ENCODE results near the gene RGS6.

The RGS6 gene

DNA sequence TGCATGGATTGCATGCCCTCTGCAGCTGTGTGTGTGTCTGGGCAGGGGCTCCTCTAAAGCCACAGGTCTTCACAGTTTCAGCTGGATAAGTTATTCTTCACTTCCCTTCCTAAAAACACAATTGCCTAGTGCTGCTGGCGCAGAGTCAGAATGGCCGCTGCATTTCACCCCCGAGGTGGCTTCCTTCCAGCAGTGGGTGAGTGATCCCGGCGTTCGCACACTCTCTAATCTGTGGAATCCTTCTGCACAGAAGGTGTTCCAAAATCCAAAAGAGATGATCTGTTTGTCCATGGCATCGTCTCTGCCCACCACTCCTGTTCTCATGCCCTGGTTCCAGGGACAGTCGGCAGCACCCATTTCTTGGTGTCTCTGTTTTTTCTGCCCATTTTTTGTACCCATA is 620.9 kb downstream of the RGS6 start:
- no peak for DNase-seq (ENCODE audit: low read depth in 2 of 2)

DNA sequence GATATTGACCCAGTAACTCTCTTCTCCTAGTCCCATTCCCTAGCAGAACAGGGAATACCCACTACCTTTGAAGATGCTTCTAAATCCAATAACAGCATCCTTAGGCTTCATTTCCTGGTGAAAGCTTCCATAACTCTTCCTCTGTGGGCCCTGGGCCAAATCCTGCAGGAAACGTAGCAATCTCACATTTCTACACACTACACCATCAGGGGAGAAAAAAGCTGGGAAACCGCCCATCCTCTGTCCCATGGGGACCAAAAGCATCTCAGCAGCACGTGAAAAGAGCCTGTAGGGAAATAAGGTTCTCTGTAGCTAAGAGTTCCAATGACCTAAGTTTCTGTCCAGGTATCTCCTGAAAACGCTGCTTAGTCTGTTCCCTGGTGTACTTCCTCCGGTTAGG is 621.4 kb downstream of the RGS6 start:
- no peak for DNase-seq (ENCODE audit: low read depth in 2 of 2)

DNA sequence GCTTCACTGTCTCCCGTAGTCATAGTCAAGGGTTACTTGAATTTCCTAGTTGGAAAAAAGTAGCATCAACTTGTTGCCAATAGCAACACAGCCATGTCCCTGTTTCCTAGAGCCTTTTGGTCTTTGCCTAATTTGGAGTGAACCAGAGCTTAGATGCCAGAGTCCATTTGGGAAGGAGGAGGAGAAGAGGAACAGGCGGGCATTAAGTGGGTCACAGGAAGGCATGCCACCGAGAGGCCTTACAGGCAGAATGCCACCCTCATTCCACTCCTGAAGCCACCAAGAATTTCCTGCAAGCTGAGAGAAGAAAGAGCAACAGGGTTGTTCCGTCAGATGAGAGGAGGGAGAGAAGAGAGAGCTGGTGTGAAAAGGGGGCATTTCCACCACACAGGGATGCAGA is 622.2 kb downstream of the RGS6 start:
- DNase-seq (ENCODE audit: low read depth in 2 of 2): no peak

DNA sequence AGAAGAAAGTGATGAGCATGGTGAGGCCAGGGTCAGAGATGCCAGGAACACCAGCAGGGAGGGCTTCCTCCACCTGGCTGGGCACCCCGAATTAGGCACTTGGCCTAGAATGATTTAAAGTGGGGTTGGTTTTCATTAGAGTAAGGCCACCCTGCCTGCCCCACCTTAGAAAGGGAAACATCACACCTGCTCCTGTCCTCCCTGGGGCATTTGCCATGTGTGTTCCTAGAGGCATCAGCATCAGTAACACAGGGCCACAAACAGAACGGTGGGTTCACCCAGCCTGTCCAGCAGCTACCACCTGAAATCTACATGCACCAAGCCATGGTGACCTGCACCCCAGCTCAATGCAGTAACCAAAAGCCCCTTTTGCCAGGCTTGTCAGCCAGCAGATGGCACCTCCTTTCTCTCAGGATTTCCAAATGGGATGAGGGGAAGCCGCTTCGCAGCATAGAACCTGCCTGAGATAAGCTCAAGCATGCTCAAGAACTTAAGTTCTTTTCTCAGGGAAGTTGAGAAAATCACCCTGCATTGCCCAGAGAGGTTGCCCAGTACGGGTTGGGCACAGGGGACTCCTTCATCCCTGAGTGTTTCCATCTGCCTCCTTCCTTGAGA is 622.9 kb downstream of the RGS6 start:
- no peak for DNase-seq (ENCODE audit: low read depth in 2 of 2)

DNA sequence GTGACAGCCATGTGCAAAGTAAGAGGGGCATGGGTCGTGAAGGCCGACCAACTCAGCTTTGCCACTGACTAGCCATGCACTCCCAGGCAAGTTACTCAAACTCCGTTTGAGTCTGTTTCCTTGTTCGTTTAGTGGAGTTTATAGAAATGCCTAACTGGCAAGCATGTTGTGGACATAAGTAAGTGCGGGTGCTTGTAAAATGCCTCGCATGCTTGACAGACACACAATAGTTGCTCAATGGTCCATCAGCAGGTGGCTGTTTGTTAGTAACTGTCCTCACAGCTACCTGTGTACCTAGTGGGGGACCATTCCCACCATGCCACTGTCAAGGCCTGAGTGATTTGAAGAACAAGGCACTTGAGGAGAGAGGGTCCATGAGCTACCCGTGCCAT is 623.4 kb downstream of the RGS6 start:
- no peak for DNase-seq (ENCODE audit: low read depth in 2 of 2)

DNA sequence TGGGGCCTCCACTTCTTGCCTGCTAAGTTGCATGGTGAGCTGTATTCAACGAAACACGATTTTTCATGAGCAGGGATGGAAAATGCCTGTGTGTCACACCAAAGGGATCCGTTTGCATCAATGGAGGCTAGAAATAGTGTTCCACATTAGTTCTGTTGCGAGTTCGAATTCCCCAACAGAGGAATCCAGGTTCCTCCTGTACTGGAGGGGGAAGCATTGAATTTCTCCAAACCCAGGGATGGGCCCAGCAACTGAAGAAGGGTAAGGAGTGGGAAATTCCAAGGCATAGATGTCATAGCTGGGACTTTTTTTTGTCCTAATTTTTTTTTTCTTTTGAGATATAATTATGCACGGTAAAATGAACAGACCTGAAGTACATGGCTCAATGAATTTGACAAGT is 625.4 kb downstream of the RGS6 start:
- no peak for DNase-seq (ENCODE audit: low read depth in 2 of 2)

DNA sequence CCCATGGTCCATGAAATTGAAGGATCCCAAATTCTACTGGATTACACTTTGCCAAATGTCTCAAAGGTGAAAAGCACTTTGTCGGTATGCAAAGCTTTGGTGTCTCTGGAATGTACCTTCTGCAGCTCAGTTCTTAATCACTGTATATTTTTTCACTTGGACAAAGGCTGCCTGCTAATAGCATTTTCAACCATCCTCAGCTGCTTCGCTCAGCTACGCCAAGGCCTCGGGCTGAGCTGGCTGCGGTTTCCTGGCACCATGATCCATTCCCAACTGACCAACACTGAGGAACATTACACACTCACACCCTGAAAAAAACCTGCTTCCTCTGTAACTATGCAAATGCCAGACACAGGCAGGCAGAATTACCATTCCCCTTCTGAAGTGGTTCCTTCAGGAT is 626.5 kb downstream of the RGS6 start:
- DNase-seq (ENCODE audit: low read depth in 2 of 2): no peak

DNA sequence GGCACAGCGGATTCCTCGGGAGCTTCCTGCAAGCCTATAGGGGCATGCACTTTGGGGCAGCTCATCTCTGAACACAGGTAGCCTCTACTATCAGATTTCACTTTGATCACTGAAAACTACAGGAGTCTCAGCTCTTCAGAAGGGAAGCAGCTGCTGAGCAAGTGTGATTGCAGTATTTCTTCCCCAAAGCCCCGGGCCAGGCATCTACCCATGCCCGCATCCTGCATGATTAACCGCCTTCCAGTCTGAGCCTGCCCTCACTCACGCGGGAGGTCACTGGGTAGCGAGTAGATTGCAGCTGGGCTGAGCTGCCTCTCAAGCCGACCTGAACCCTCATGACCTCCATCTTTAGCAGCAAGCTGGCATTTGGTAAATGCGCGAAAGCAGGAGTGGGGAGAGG is 627.0 kb downstream of the RGS6 start:
- DNase-seq (ENCODE audit: low read depth in 2 of 2): no peak

DNA sequence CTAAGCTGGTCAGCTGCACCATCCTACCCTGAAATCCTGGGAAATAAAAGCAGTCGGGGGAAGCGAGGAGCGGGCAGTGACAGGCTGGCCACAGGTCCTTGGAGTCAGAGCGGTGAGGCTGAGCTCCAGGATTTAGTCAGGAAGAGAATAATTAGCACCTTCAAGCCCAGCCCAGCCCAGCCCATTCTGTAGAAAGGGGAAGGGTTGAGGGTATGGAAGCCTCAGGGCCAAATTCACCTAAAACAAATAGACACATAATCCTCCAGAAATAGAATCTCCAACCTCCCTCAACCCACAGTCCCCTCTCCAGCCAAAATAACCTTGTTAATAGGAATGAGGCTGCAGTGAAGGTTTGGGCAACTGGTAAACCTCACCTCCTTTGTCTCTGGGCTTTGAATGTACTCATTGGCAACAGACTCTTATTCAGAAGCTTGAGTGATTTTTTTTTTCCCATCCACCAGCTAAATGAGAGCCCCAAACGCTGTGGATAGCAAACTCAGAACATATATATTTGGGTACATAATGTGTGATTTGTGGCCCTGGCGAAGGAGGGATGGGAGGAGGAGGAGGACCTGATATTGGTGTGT is 627.5 kb downstream of the RGS6 start:
- no peak for DNase-seq (ENCODE audit: low read depth in 2 of 2)

DNA sequence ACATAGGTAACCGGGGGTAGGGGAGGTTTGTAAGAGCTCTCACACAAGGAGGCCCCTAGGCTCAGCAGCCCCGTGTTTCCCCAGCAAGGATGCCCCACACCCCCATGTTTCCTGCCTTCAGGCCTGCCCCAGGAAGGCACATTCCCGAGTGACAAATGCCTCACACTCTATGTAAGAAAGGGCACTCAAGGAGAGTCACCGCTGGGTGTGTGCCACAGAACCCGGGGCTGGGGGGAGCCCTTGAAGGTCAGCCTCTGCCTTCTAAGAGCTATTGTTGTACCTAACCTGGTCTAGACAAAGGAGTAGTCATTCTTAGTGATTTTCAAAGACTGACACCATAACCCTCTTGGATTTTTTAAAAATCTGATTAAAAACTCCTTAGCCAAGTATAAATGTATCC is 628.1 kb downstream of the RGS6 start:
- no peak for DNase-seq (ENCODE audit: low read depth in 2 of 2)

DNA sequence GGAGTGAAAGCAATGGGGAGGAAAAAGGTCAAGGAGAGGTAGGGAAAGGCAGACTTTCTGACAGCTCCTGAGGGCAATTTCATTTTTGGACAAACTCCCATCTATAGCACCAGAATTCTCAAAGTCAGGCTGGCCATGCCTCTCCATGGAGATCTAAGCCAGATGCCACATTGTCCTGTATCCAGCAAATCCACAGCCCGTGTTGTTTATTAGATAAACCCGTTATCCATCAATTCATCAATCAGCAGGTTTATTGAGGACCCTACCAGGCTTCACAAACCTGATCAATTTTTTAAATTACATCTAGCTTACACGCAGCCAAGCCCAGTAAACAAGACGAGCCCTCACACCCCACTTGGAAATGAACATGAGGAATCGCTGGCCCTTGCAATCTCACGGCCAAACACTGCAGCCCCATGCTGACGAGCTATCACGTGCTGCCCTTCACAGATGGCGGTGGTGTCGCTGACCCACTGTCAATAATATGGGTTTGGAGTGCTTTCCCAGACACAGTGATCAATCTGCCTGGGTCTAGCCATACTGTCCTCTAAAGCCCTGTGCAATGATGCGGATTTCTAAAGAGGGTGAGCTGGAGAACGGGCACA is 628.8 kb downstream of the RGS6 start:
- DNase-seq (ENCODE audit: low read depth in 2 of 2): no peak

DNA sequence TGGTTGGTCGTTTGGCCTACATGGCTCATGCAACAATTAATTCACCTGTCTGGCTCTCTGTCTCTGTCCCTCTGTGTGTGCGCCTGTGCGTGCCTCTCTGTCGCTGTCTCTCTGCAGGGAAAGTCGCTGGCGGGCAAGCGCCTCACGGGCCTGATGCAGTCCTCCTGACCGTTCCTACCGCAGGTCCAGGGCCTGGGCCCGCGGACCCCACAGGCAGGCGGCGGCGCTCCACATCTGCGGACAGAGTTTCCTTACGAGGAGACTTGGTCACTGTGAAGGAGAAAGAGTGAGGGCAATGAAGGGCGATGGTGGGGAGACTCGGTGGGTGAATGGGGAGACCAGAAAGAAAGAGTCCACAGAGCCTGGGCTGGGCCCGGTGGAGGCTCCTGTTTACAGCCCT is 630.1 kb downstream of the RGS6 start:
- DNase-seq (ENCODE audit: low read depth in 2 of 2): no peak

DNA sequence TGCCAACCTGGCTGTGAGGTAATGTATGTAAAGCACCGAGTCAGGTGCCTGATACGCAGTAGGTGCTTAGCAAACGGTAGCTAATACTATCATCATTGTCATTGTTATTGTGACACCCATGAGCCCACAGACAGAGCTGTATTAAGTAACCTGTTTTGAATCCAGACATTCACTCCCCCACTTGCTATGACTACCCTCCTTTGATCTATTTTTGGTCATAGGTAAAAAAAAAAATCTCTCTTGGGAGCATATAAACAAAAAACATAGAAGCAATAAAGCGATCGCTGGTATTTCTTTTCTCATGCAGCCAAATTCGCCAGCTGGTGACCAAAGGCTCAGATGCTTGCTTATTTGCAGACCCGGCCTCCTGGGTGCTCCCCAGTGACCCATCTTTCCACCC is 631.4 kb downstream of the RGS6 start:
- DNase-seq (ENCODE audit: low read depth in 2 of 2): no peak

DNA sequence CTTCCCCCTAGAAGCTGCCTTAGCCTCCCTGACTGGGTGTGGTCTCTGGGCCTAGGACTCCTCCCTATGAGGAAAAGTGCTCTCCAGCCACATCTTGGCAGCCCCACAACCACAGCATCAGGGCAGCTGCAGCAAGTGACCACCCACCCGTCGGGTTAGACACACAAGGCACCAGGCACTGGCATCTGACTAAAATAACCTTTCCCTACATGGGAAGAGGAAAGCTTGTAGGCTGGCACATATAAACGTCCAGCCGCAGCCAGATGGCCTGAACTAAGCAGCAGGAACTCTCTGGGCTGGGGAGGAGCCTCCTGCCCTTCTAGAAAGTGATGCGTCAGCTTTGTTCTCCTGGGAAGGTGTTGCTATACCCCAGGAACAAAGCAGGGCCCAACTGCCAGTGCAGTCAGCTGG is 632.9 kb downstream of the RGS6 start:
- no peak for DNase-seq (ENCODE audit: low read depth in 2 of 2)

DNA sequence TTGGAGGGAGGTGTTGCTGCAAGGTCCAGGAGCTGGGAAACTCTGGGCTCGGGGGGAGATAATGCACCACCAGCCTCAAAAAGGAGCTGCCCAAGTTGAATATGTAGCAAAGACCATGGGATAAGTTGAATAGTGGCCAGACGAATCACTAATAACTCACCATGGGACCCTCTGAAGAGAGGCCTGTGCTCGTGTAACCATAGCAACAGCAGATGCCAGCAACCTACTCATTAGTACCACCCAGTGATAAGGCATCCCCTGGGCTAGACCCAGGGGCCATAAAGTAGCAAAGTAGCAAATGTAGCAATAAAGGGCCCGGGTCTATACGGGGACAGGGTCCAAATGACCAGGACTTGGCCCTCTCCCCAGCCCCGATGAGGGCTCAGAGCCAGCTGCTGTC is 633.7 kb downstream of the RGS6 start:
- DNase-seq (ENCODE audit: low read depth in 2 of 2): no peak

DNA sequence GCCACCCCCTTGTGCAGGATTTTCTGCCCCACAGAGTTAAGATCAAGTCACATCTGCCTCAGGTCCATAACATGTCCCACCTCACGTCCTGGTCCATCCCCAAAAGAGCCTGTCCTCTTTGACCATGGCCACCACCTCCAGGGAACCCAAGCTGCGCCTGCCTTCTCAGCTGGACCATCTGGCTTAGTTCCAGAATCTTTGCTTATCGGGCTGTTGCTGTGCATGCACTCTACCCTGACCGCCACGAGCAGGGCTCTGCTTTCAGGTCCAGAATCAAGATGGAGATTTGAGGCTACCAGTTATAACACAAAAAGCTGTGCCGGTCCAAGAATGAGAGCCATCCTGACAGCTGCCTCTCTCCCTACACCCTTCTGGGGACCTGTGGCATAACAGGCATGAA is 635.0 kb downstream of the RGS6 start:
- DNase-seq (ENCODE audit: low read depth in 2 of 2): no peak

DNA sequence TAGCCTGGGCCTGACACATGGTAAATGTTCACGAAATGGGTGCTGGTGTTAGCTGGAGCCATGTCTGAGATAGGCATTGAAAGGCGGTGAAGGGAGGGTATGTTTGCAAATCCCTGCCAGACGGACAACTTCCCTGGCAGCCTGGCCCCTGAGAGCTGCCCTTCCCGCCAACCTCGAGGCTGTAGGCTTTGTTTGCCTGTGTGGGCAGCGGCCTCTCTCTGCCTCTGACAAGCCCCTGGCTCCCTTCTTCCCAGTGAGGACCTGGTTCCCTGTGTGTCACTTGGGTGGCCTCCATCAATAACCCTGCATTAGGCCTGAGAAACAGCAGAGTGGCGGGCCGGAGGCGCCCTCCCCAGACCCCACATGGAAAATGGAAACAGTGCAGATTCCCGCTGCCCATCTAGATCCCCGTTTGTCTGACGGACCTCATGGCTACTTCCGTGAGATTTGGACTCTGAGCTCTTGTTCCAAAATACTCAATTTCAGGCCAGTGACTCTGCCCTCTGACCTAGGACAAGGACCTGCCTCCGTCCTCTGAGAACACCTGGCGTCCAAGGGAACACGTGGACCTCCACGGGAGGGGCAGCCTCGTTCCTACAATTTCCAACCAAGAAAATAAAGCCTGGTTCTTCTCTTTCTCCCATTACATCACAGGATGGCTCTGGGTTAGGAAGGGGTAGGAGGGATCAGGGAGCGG is 636.2 kb downstream of the RGS6 start:
- DNase-seq (ENCODE audit: low read depth in 2 of 2): no peak

DNA sequence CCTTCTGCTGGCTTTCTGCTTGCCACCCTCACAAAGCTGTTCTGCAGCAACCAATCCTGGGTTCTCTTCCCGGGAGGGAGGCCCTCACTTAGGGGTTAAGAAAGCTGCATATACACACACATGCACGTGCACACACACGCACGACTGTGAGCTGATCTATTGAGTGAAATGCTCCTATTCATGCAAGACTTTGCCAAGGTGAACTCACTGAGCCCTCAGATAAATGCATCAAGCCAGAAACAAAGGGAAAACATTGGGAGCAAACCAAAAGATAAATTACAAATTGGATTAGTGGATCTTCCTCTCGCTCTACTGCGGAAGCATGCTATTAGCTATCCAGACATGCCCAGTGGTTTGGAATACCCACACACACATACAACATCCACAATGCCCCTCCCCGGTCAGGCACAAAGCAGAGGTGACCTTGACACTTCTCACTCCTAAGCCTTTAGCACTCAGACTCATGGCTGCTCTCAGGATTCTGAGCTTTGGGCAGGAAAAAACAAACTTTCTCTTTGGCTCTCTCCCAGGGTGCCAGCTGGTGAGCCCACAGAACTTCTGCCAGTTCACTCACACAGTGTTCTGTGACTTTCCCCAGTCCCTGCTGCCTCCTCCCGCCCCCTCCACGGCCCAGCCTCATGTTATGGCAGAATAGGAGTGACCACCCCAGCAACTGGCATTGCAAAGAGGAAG is 641.6 kb downstream of the RGS6 start:
- DNase-seq (ENCODE audit: low read depth in 2 of 2): no peak

DNA sequence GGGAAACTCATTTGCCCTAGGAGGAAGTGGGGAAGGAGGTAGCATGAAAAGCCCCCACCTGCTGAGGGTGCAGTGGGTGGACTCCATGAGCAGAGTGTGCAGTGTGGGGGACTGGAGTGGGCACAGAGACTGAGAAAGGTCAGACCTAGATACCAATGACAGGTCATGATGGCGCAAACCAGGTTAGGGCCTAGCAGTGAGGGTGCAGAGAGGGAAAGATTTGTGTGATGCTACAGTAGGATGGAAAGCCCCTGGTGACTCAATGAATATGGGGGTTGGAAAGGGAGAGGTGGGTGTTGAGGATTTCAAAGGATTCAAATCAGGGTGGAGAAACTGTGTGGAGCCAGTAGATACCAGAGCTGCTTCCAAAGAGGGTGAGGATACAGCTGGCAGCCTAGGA is 642.5 kb downstream of the RGS6 start:
- DNase-seq (ENCODE audit: low read depth in 2 of 2): no peak

DNA sequence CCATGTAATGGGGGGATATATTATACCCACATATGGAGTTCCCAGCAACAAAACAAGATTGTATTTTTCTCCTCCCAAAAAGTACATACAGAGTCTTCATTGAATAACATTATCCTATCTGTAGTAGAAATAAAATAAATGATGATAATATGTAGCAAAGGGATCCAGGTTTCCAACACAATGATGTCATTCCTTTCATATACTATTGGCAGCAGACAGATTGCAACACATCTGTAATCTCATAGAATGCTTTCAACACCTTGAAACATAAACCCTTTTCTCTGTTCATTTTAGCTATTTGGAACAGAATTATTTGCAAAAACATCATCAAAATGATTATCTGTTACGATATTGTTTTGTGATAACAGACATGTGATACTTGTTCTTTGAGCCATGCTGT is 644.0 kb downstream of the RGS6 start:
- DNase-seq (ENCODE audit: low read depth in 2 of 2): no peak

DNA sequence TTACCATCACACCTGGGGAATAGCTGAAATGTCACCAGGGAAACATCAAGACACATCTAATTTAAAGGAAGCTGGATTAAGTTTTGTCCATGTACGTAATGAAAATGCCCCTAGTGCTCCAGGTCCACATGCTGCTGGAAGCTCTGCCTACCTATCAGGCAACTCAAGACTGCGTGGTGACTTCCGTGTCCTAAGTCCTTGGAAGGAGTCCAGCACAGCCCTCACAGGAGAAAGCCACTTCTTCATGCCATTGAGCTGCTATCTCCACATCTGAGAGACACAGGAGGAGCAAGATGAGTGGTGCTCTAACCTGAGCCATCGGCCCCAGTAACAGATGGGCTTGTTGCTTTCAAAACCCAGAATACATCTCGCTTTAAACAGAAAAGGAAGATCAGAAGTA is 645.3 kb downstream of the RGS6 start:
- no peak for DNase-seq (ENCODE audit: low read depth in 2 of 2)

DNA sequence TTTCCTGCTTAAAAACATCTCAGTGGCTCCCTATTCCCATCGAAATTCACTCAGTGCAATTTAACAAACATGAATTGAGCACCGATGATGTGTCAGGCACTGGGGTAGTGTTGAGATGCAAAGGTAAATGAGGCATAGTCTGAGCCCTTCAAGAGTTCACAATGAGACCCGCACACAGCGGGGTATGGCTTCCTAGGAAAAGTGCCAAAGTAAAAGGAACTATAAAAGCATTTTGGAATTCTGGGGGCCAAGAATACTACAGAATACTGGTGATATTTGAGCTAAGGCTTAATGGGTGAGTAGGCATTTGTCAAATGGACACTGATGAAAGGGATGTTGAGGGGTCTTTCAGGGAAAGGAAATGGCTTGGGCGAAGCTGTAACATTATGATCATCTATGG is 646.3 kb downstream of the RGS6 start:
- DNase-seq (ENCODE audit: low read depth in 2 of 2): no peak

DNA sequence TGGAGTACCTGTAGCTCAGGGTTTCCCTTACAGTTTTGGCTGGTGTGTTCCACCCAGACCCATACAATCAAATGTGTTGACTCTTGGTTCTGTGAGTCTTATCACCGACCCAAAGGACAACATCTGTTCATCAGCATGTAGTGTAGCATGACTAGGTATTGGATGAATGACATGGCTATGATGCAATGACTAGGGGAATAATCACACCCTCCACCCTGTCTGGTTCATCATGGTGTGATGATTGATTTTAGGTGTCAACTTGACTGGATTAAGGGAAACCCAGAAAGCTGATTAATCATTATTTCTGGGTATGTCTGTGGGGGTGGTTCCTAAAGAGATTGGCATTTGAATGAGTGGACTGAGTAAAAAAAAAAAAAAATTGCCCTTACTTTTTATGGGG is 650.4 kb downstream of the RGS6 start:
- no peak for DNase-seq (ENCODE audit: low read depth in 2 of 2)
